Measurements from ENCODE around the gene HEXIM2. TPM values are rescaled to one million over a fixed set of nuclear protein-coding genes. Genes with fewer than 3 reads are reported as not detected.

HEXIM2 gene
- total and polyA plus RNA-seq, 11 donors, result 3.4 to 7.5 (median 5.7) TPM

- DNase-seq, result peak; percentile 69 to 90 (median 85)
- Histone ChIP-seq H3K4me3 (no peak overlapping the region), H3K27me3 (no peaks in the 10 kb centered on the region), H3K4me1 (peaks cover 0 to 33% (median 9%) of the 10 kb centered on the region in 12 donors), H3K36me3 (peaks cover 0 to 5% (median 0%) of the 10 kb centered on the region in 9 donors), H3K27ac (peak overlapping the region in 1 of 12 donors; percentile 52), H3K9me3 (no peaks in the 10 kb centered on the region)
- peak; percentile 89 to 96 (median 94) for TF ChIP-seq CTCF (IDR thresholded peaks at IDR 0.05)
- TF ChIP-seq POLR2A (IDR thresholded peaks at IDR 0.05), result no peak
- intact Hi-C loops (cut with DNase I), result loop anchor here in 8 of 10 donors (1.0 to 5.0 kb wide), 6 partner anchors 16 to 168 kb away; no protein-coding TSS in a partner anchor
- 11 to 14% (median 13%) methylated on average over 11 to 12 of the region's 12 CpGs for WGBS, 4 donors
- peak; percentile 58 to 82 (median 79) for ATAC-seq
Observed at GRCh38 chr17:45218895-45219661, 57.4 kb downstream of the HEXIM2 start.

Small RNA genes within 50 kb of the gene (microRNA-seq; reads per million reads assigned to microRNA genes)
- 0 to 0.62 (median 0.26) reads per million in 4 donors for gene MIR6784

Other genes starting within 250 kb of the HEXIM2 start
- gene GFAP, start 246.4 kb upstream of the HEXIM2 start, total RNA-seq, result 10 to 100 TPM in 1 of 9 donors, 1 to 10 TPM in 7, under 1 TPM in 1; 0.94 to 12.4 (median 5.8) TPM
- 1 to 10 TPM; 3.7 to 6.9 TPM for gene GFAP, start 246.4 kb upstream of the HEXIM2 start, polyA plus RNA-seq
- 1 to 10 TPM in 1 of 9 donors, under 1 TPM in 7, not detected in 1; 0.06 to 5.4 (median 0.44) TPM for gene KIF18B, start 214.1 kb upstream of the HEXIM2 start, total RNA-seq
- gene KIF18B, start 214.1 kb upstream of the HEXIM2 start, polyA plus RNA-seq, result under 1 TPM; 0.12 to 0.19 TPM
- gene C1QL1, start 193.6 kb upstream of the HEXIM2 start, total RNA-seq, result 1 to 10 TPM in 6 of 9 donors, under 1 TPM in 3; 0.66 to 5.8 (median 1.4) TPM
- 1 to 10 TPM; 1.4 to 5.1 TPM for gene C1QL1, start 193.6 kb upstream of the HEXIM2 start, polyA plus RNA-seq
- 10 to 100 TPM; 24.7 to 60.9 (median 33.9) TPM for gene DCAKD, start 110.2 kb upstream of the HEXIM2 start, total RNA-seq
- gene DCAKD, start 110.2 kb upstream of the HEXIM2 start, polyA plus RNA-seq, result 10 to 100 TPM; 15.3 to 24.8 TPM
- 100 to 1,000 TPM in 2 of 9 donors, 10 to 100 TPM in 7; 61.0 to 114 (median 70.8) TPM for gene NMT1, start 100.6 kb upstream of the HEXIM2 start, total RNA-seq
- gene NMT1, start 100.6 kb upstream of the HEXIM2 start, polyA plus RNA-seq, result 10 to 100 TPM; 36.8 to 52.7 TPM
- 100 to 1,000 TPM; 102 to 207 (median 123) TPM for gene PLCD3, start 29.4 kb upstream of the HEXIM2 start, total RNA-seq
- gene PLCD3, start 29.4 kb upstream of the HEXIM2 start, polyA plus RNA-seq, result 100 to 1,000 TPM in 1 of 2 donors, 10 to 100 TPM in 1; 92.8 to 105 TPM
- 1 to 10 TPM; 4.1 to 9.8 (median 6.3) TPM for gene ACBD4, start 26.2 kb upstream of the HEXIM2 start, total RNA-seq
- gene ACBD4, start 26.2 kb upstream of the HEXIM2 start, polyA plus RNA-seq, result 1 to 10 TPM; 3.3 to 8.8 TPM
- 10 to 100 TPM; 14.4 to 28.7 (median 22.5) TPM for gene HEXIM1, start 13.4 kb upstream of the HEXIM2 start, total RNA-seq
- gene HEXIM1, start 13.4 kb upstream of the HEXIM2 start, polyA plus RNA-seq, result 10 to 100 TPM; 11.9 to 12.4 TPM
- gene FMNL1, start 60.0 kb downstream of the HEXIM2 start, total RNA-seq, result 10 to 100 TPM in 5 of 9 donors, 1 to 10 TPM in 4; 6.4 to 52.8 (median 10.3) TPM
- gene FMNL1, start 60.0 kb downstream of the HEXIM2 start, polyA plus RNA-seq, result 1 to 10 TPM; 5.4 to 7.8 TPM
- not detected for gene SPATA32, start 100.2 kb downstream of the HEXIM2 start, total RNA-seq
- gene SPATA32, start 100.2 kb downstream of the HEXIM2 start, polyA plus RNA-seq, result not detected
- gene MAP3K14, start 155.1 kb downstream of the HEXIM2 start, total RNA-seq, result 10 to 100 TPM in 8 of 9 donors, 1 to 10 TPM in 1; 9.9 to 21.9 (median 12.7) TPM
- 10 to 100 TPM in 1 of 2 donors, 1 to 10 TPM in 1; 9.0 to 11.2 TPM for gene MAP3K14, start 155.1 kb downstream of the HEXIM2 start, polyA plus RNA-seq

Measured in heart left ventricle (tissue), 16 donors.